HG02885 (cell line): ENCODE results near the gene BCAS4.

Experiments
- ATAC-seq: cut with Tn5 transposase; IDR thresholded peaks from one replicate; pipeline ENCODE4 v1.9.1; 2021; ENCODE audit warnings: mild to moderate bottlenecking; ENCODE audit not compliant: unreplicated experiment, poor library complexity

BCAS4 gene

DNA sequence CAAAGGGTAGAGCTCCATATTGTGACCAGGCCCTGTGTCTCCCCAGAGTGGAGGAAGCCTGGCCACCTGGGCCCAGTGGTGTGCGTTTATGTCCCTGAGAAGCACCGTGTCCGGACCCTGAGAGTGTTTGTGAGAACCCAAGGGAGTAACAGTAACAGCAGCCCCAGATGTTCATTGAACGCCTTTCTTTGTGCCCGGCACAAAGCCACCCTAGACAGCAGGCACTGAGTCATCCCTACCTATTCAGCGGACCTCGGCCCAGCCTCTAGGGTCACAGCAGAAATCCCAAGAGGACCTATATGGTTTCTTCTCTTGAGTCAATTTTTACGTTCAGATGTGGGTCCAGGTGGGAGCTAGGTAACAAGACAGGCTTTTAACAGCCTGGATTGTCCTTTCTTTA lies 24.5 kb downstream of the BCAS4 start:
- ATAC-seq: no peak

GRCh38 chr20:50820515-50821256 lies 25.8 kb downstream of the BCAS4 start:
- ATAC-seq: no peak

DNA sequence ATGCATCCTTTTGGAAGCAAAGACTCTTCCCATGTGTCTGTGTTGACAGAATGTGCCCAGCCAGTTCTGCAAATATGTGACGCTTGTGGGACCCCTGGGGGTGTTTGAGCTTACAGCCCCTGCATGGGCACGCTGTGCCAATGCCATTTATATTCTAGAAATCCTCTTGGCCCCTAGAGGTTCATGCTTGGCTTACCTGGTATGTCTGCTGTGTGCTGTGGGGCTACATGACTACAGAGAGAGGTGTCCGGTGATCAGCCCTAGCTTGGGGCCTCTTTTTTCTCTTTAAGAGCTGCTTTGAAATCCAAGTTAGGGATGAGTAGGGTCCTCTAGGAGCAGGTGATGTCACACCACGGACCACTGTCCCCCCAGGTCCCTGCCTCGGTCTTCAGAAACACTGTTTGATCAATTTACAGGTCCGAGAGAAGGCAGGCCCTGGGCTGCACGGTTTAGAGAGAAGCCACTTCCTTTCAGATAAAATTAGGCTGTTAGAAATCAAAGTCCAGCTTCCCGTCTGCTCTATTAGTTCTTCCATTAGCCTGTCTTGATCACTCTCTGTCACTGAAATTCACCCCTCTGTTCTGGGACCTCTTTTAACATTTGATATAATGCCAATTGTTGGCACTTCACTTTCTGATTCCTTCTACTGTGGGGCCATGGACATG lies 26.5 kb downstream of the BCAS4 start:
- ATAC-seq: no peak

DNA sequence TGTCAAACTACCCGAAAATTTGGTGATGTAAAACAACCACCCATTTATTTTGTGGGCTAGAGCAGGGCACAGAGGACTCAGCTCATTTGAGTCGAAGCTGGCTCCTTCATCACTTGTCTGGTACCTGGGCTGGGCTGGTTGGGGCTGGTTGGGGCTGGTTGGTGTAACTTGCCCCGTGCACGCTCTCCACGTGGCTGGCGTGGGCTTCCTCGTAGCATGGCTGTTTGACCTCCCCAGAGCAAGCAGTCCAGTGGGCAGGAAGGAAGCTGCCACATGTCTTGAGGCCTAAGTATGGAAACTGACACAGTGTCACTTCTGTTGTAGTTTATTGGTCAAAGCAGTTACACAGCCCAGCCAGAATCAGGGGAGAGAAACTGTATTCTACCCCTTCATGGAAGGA lies 27.1 kb downstream of the BCAS4 start:
- peak; percentile 33 for ATAC-seq

- ATAC-seq: no peak
Measured at GRCh38 chr20:50823319-50823718, 28.5 kb downstream of the BCAS4 start.

DNA sequence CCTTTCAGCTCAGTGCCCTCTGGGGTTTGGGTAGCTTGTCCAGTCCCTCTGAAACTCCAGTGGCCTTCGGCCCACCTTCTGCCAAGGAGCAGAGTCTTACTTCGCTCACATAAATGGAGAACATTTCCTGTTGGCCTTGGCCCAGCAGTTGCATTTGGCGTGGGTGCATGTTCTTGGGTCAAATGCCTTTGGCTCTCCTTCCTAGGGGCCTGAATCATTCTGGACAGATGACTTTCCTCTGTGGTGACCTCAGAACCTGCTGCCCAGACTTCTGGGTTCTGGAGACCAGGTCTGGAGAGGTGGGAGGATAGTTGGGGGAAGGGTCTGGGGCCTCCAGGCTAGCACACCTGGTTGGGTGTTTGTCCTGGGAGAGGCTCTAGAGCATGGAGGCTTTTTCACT lies 29.3 kb downstream of the BCAS4 start:
- no peak for ATAC-seq

DNA sequence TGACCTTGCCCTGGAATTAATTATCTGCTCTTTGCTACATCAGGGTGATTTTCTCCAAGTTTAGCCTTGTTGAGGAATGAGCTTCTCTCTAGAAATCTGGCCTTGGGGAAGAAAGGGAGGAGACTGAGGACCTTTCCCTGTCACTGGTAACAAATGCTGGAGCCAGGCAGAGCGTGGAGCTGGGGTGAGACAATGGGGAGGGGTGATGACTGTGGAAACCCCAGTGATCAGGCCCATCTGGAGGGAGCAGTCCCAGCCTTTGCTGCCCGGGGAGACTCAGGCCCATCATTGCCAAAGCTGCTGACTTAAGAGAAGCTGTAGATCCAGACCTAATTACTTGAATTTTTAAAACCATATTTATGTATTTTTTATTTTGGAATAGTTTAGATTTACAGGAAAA lies 31.3 kb downstream of the BCAS4 start:
- ATAC-seq: no peak

DNA sequence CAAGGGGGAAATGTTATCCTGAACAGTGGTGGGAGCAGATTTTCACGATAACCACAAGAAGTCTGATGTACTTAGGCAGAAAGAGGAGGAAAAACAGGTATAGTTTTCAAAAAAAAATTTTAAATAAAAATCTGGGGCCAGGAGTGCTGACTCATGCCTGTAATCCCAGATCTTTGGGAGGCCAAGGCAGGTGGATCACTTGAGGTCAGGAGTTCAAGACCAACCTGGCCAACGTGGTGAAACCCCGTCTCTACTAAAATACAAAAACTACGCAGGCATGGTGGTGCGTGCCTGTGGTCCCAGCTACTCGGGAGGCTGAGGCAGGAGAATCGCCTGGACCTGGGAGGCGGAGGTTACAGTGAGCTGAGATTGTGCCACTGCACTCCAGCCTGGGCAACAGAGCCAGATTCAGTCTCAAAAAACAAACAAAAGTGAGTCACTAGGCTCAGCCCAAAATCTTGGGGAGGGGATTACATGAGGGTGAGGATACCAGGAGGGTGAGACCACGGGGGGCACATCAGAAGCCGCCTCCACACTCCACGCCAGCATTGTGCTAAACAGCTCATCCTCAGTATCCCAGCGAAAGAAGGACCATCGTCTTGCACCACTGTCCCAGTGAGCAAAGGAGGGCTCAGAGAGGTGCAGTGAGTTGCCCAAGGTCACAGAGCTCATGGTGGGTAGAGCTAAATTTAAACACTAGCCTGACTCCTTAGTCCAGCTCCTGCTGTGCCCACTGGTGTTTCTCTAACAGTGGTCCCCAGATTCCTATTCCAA lies 33.7 kb downstream of the BCAS4 start:
- no peak for ATAC-seq

- no peak for ATAC-seq
Measured at GRCh38 chr20:50831622-50832021, 36.8 kb downstream of the BCAS4 start.

- ATAC-seq: no peak
Measured at GRCh38 chr20:50834599-50835005, 39.7 kb downstream of the BCAS4 start.

GRCh38 chr20:50837532-50838321 lies 42.9 kb downstream of the BCAS4 start:
- ATAC-seq: peak; percentile 92

- no peak for ATAC-seq
Measured at GRCh38 chr20:50838322-50838625, 43.4 kb downstream of the BCAS4 start.

GRCh38 chr20:50838707-50839385 lies 44.0 kb downstream of the BCAS4 start:
- no peak for ATAC-seq

- ATAC-seq: no peak
Measured at GRCh38 chr20:50842821-50843220, 48.0 kb downstream of the BCAS4 start.

GRCh38 chr20:50843331-50844276 lies 48.7 kb downstream of the BCAS4 start:
- peak; percentile 30 for ATAC-seq

GRCh38 chr20:50844430-50845100 lies 49.7 kb downstream of the BCAS4 start:
- ATAC-seq: peak; percentile 90

DNA sequence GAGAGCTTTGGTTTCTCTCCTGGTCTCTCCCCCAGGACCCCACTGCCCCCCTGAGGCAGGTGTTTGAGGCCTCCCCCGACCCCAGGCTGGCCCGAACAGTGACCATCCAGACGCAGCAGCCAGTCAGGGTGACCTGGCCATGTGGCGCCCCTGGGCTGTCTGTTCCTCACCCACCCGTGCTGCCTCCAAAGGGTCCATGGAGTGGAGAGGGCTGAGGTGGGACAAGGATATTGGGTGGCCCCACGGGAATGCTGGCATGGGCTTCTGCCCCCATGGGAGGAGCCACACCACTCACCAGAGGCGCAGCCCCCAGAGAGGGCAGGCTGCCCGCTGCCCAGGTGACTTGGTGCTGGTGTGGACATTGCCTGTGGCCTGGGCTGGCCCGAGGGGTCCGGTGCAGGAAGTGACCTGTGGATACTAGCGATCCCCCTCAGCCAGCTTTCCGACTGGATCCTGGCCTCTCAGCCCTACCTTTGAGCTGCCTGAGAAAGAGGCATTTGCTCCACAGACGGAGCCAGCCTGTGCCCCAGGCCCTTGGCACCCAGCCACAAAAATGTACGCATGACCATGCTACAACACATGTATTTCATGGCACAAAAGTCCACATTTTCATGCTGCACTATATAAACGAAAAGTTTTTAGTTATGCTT lies 50.8 kb downstream of the BCAS4 start:
- no peak for ATAC-seq

DNA sequence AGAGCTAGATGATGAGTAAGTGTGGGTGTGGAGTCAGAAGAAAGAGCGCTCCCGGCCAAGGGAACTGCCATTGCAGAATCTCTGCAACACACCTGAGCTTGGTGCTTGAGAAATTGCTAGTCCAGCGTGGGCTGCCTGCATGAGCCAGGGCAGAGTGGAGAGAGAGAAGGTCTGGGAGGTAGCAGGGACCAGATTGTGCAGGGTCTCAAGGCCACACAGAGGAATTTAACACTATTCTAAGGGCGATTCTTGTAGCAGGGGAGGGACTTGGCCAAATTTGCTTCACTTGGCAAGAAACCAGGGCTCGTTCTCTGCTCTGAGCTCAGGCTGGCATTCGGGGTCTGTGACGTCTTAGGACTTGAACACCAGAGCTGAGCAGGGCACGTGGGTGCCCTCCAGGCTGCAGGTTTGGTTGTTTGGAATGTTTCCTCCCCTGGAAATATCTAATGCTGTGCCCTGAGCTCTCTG lies 53.5 kb downstream of the BCAS4 start:
- ATAC-seq: no peak
